SKM-1 treated with dmso at 0.1 percent for 144 hours (cell line): Measurements from ENCODE around the gene OXTR.

ENCODE experiments used
- DNase-seq: peaks from one replicate; lab custom pipeline; 2025; ENCODE audit not compliant: unreplicated experiment; lab: John Stamatoyannopoulos, UW

OXTR gene

DNA sequence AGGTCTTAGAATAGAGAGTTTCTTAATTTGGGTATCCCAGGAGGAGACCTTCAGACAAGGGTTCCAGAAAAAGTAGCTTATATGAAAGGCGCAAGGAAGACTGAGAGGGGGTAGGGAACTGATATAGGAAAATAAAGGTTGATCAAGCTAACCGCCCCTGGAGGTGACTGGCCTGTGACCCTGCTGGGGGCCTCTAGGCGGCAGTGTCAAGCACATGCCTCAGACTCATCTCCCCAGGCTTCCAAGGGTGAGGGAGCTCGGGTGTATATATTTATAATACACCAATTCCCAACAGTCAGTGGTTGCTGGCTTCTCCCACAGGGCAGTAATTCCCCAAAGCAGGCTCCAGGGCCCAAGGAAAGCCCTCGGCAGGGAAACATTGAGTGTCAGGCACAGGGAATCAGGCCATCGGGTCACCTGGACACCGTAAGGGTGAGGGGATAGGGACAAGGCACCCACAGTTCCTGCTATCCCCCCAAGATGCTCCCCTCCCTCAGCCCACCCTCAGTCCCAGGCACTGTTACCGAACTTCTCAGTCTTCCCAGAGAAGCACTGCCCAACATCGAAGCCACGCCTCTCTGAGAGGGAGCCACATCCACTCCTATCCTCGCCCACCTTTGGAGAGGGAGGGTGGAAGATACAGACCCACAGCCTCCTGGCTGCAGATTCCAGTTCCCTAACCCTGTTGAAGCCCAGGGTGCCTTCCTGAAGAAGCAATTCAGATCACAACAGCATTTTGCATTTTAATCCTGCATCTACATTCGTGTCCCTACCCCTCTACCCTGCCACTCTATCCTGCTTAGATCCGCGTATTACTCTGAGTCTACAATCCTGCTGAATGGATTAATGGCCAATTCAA is 55.3 kb downstream of the OXTR start:
- DNase-seq = no peak

DNA sequence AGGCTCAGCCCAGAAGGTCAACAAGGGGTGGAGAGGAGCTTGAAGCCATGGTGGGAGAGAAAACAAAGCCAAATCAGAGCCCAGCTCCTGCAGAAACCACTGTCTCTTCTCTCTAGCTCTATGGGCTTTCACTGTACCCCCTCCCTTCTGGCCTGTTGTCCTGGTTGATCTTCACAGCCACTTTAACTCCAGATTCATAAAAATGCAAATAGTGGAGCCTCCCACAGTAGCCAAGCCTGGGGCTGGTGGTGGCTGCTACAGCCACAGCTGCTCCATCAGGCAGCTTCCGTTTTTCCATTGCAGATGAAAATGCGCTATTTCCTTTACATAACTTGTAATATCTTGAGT is 56.5 kb downstream of the OXTR start:
- no peak for DNase-seq

DNA sequence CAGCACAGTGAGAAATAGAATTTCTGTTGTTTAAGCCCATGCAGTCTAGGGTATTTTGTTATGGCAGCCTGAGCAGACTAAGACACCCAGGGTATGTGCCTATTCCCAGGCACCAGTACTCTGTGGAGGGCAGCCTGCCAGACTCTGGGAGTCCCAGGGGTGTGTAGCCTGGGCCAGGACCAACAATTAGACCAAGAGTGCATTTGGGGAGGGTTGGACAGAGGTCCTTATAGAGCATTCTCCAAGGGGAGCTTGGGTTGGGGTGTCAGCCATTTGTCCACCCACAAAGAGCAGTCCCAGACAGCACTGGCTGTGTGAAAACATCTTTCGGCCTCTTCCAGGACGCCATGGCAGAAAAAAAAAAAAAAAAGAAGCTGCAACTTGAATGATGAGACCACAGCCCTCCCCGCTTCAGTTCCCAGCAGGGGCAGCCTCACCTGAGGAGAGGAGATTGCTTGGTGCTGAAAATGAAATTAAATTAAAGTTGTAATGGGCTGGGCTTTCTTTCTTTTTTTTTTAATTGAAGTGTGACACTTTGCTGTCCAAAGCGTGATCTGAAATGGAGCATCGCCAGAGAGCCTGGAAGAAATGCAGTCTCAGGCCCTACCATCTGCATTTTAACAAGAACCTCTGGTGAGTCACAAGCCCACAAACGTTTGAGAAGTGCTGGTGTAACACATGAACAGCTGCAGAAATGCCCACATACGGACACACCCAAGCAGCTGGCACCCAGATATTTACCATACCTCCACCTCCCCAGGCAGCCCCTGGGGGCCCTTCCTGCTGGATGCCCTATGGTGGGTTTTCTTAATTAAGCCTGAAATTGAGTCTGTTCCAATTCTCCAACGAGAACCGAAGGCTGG is 57.1 kb downstream of the OXTR start:
- DNase-seq = no peak

DNA sequence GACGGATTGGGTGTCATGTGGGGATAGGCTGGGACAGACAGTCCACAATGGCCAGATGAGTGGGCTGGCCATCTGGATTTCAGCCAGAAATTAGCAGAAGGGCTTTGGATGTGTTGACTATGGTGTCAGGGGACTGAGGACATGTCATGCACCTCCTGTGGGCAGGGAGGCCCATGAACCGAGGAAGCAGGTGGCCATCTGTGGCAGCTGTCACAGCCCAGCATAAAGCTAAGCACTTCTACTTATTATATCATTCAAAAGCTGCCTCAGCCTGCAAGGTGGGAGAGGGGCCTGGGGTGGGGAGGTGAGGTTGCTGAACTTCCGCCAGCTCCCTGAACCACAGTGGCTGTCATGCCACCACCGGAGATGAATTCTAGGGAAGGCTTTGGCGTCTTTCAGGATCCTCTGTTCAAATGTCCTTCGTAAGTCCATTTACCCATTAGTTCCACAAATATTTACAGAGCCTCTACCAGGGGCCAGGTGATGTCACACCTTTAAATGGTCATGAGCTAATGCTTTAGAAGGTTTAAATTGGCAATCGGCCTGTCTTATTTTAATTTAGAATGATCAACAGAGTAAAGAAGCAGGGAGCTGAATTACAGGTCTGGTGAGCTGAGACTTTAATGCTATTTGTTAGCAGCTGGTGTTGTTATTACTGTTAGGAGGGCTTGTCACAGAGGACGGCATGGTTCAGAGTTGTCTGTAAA is 59.5 kb downstream of the OXTR start:
- no peak for DNase-seq

DNA sequence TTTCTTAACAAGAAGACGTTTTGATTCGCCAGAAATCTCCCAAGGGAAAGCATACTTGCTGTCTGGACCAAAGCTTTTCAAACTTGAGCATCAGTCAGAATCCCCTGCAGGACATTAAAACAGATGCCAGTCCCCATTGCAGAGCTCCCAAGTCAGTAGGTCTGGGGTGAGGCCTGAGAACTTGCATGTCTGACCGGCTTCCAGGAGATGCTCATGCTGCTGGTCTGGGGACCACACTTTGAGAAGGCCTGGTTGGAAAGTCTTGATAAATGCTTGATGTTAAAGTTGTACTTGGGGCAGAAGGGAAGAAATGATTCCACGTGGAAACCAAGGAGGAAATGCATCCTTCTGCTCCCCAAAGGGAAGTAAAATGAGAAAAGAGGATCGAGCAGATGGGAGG is 60.1 kb downstream of the OXTR start:
- DNase-seq = no peak

DNA sequence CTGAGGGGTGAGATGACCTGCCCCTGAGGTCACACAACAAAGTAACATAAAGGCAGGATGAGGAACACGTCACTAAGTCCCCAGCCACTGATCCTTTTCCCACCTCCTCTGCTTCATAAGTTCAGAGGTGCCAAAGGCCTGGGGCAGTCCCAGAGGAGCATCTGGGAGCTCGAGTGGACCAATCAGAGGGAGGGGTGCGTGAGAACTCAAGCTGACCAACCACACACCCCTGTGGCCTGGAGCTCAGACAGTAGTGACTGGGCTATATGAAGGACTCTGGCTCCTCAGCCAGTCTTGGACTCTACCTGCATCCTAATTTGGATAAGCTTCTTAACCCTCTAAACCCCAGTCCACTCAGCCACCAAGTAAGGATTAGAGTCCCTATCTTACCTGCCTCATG is 63.8 kb downstream of the OXTR start:
- DNase-seq = no peak

DNA sequence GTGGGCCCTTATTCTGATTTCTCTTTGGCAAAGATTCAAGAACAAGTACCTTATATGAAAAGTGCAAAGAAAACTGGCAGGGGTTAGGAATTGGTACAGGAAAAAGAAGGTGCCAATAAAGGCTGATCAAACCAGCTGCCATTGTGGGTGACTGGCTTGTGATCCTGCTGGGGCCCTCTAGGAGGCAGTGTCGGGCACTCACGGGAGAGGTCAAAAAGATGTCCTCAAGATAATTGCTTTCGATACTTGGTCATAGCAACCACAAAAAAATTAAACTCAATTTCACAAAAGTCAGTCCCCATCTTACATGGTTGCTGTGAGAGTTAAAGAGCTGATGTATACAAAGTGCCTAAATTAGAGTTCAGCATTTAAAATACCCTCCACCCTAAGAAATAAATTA is 66.9 kb downstream of the OXTR start:
- no peak for DNase-seq
